PC-3 (cell line): Measurements from ENCODE around the gene ACTN4. TPM values are rescaled to one million over a fixed set of nuclear protein-coding genes. Genes with fewer than 3 reads are reported as not detected.

Experiments used
- ATAC-seq: fragments of 200-7000 bp; cut with Tn5 transposase; 2 replicates; pipeline ENCODE4 v1.9.1; 2020; ENCODE audit warnings: mild to moderate bottlenecking, moderate library complexity
- BruUV-seq: library from RNA; stranded (reverse); fragments of 400-500 nt; replicated peaks from 2 replicates; lab custom pipeline; 2021; lab: Mats Ljungman, UMichigan
- CTCF ChIA-PET: fragments of 300-600 bp; sonication (Branson Sonifier 250); formaldehyde crosslinking; loops from one replicate; lab custom pipeline; 2022; ENCODE audit warnings: antibody characterized with exemption; lab: Charles Lee
- POLR2A ChIA-PET: fragments of 300-600 bp; sonication (Branson Sonifier 250); formaldehyde crosslinking; loops from one replicate; lab custom pipeline; 2022; ENCODE audit warnings: antibody characterized with exemption; ENCODE audit not compliant: unreplicated experiment; lab: Charles Lee
- DNase-seq: peaks from one replicate; pipeline ENCODE4 v3.0.0-alpha.2; 2015
- H2AFZ ChIP-seq: fragments of 300-600 bp; sonication (generic); 2 replicates; pipeline ENCODE4 v1.6.0; 2016; ENCODE audit warnings: antibody characterized with exemption, low read length
- H3F3A ChIP-seq: fragments of 300-600 bp; sonication (generic); one replicate; pipeline ENCODE4 v1.6.0; 2017; ENCODE audit warnings: antibody characterized with exemption, low read length, control low read depth, mild to moderate bottlenecking; ENCODE audit not compliant: unreplicated experiment
- H3K27ac ChIP-seq: fragments of 300-600 bp; sonication (generic); 2 replicates; pipeline ENCODE4 v1.5.1; 2016; ENCODE audit warnings: mild to moderate bottlenecking, low read length
- H3K27me3 ChIP-seq: fragments of 300-600 bp; sonication (generic); 2 replicates; pipeline ENCODE4 v1.6.1; 2016; ENCODE audit warnings: low read length, mixed read lengths
- H3K36me3 ChIP-seq: fragments of 300-600 bp; sonication (generic); 2 replicates; pipeline ENCODE4 v1.6.1; 2016; ENCODE audit warnings: low read depth, mixed run types, low read length, mixed read lengths
- H3K4me1 ChIP-seq: fragments of 300-600 bp; sonication (generic); 2 replicates; pipeline ENCODE4 v1.5.1; 2016; ENCODE audit warnings: low read length; ENCODE audit not compliant: insufficient read depth
- H3K4me2 ChIP-seq: fragments of 300-600 bp; sonication (generic); 2 replicates; pipeline ENCODE4 v1.6.0; 2016; ENCODE audit warnings: low read length
- H3K4me3 ChIP-seq: fragments of 300-600 bp; sonication (generic); 2 replicates; pipeline ENCODE4 v1.5.1; 2016; ENCODE audit warnings: mild to moderate bottlenecking, low read length, mixed read lengths
- H3K79me2 ChIP-seq: fragments of 300-600 bp; sonication (generic); 2 replicates; pipeline ENCODE4 v1.6.1; 2017; ENCODE audit warnings: low read length, mixed read lengths
- H3K9ac ChIP-seq: fragments of 300-600 bp; sonication (generic); 2 replicates; pipeline ENCODE4 v1.6.0; 2016; ENCODE audit warnings: mild to moderate bottlenecking, low read length
- H3K9me2 ChIP-seq: fragments of 300-600 bp; sonication (generic); replicated peaks from 2 replicates; pipeline ENCODE4 v1.6.1; 2016; ENCODE audit warnings: mixed run types, low read length, mixed read lengths
- H3K9me3 ChIP-seq: fragments of 300-600 bp; sonication (generic); 2 replicates; pipeline ENCODE4 v1.6.1; 2016; ENCODE audit warnings: low read length, mixed read lengths
- H4K20me1 ChIP-seq: fragments of 300-600 bp; sonication (generic); 2 replicates; pipeline ENCODE4 v1.6.1; 2016; ENCODE audit warnings: low read length, mixed read lengths
- EZH2 ChIP-seq: fragments of 300-600 bp; sonication (generic); IDR thresholded peaks from one replicate; pipeline ENCODE4 v1.6.1; 2017; ENCODE audit warnings: antibody characterized with exemption, mild to moderate bottlenecking, low read length; ENCODE audit not compliant: unreplicated experiment
- EZH2phosphoT487 ChIP-seq: fragments of 300-600 bp; sonication (generic); IDR thresholded peaks from 2 replicates; pipeline ENCODE4 v1.6.1; 2018; ENCODE audit warnings: mild to moderate bottlenecking, antibody characterized with exemption, low read length, borderline replicate concordance
- intact Hi-C: fragments of 100-400 bp; cut with micrococcal nuclease; formaldehyde crosslinking; loops from 2 replicates; pipeline ENCODE4 v1.9.0; 2023
- total RNA-seq: library from RNA; depleted of rRNA; stranded (reverse); fragments of >200 nt; gene quantifications from 2 replicates; pipeline ENCODE4 v1.2.3, GENCODE V29; 2014
- TF ChIP-seq, protein P1 (sequence below): fragments of 300-600 bp; sonication (generic); conservative IDR thresholded peaks from 2 replicates; pipeline ENCODE4 v1.5.1; 2017; ENCODE audit warnings: antibody characterized with exemption, low read depth, mild to moderate bottlenecking, low read length

The ACTN4 gene
- total RNA-seq, 1 experiment from 2014 or later, result 397 TPM

DNA sequence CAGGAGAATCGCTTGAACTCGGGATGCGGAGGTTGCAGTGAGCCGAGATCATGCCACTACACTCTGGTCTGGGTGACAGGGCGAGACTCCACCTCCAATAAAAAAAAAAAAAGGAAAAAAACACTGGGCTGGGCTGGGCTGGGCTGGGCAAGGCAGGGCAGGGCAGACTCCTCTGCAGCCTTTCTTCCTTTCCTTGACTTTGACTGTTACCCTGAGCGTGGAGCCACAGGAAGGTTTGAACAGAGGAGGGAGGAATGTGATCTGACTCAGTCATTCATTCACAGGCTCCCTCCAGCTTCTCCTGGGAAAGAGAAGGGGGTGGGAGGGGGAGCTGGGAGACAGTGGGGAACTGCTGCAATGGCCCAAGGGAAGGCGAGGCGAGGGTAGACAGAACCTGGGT, 2.7 kb upstream of the ACTN4 start:
- intact Hi-C loops, result loop anchor here (5.0 kb wide), 1 partner anchor 38 kb away; no protein-coding TSS in a partner anchor
- Histone ChIP-seq H3K4me2 (no peak overlapping the region), H2AFZ (no peak overlapping the region), H3K9me3 (no peaks in the 10 kb centered on the region), H3K9ac (no peak overlapping the region), H3K9me2 (no peaks in the 10 kb centered on the region), H3K36me3 (peaks cover 10% of the 10 kb centered on the region; the same call in 1 of the 2 replicates), H3K4me1 (peaks cover 8% of the 10 kb centered on the region; the same call in 1 of the 2 replicates), H3K4me3 (no peak overlapping the region), H3F3A (no peaks in the 10 kb centered on the region), H3K27ac (no peak overlapping the region), H3K79me2 (peaks cover 23% of the 10 kb centered on the region), H4K20me1 (peaks cover 20% of the 10 kb centered on the region), H3K27me3 (no peaks in the 10 kb centered on the region)
- ChIA-PET POLR2A (no interaction called here), CTCF (interaction anchor here (0.6 kb wide), 1 partner anchor 89 kb away, joined by 3 read pairs; no protein-coding TSS in a partner anchor)
- DNase-seq (peak; percentile 52), ATAC-seq (peak; percentile 16)
- TF ChIP-seq EZH2 (no peak), EZH2phosphoT487 (no peak)
- TF ChIP-seq, protein P1, sequence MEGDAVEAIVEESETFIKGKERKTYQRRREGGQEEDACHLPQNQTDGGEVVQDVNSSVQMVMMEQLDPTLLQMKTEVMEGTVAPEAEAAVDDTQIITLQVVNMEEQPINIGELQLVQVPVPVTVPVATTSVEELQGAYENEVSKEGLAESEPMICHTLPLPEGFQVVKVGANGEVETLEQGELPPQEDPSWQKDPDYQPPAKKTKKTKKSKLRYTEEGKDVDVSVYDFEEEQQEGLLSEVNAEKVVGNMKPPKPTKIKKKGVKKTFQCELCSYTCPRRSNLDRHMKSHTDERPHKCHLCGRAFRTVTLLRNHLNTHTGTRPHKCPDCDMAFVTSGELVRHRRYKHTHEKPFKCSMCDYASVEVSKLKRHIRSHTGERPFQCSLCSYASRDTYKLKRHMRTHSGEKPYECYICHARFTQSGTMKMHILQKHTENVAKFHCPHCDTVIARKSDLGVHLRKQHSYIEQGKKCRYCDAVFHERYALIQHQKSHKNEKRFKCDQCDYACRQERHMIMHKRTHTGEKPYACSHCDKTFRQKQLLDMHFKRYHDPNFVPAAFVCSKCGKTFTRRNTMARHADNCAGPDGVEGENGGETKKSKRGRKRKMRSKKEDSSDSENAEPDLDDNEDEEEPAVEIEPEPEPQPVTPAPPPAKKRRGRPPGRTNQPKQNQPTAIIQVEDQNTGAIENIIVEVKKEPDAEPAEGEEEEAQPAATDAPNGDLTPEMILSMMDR, result no peak
- no TSS peak for BruUV-seq

DNA sequence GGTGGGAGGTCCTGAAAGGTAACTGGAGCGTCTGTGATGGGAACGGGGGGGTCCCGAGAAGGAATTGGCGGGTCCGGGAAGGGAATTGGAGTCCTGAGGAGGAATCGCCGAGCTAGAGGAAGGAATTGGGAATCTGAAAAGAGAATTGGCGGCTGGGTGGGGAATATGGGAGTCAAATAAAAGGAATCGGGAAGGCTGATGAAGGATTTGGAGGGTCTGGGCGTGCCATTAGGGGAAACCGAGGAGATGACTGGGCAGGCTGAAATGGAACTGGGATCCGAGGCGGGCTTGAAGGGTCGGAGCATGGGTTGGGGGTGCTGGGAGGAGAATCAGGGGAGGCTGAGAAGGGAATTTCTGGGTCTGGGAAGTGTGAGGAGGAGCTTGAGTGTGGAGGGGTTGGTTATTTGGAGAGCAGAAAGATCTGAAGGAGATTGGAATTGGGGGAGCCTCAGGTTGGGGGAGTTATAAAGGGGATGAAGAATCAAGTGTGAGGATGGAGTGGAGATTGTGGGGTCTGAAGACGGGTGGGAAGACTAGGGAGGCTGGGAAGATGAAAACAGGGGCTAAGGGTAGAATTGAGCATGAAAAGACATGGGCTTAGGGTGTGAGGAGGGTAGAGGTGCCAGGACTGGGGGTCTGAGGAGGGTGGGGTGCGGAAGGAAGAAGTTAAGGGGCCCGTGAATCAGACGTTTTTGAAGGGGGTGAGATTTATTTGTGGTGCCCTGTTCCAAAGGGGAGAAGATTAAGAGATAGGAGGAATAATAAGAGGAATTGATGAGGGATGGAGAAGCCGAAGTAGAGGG, 718 bp downstream of the ACTN4 start:
- no peaks in the 10 kb centered on the region for H3F3A ChIP-seq
- DNase-seq (no peak), ATAC-seq (no peak)
- peak overlapping the region; percentile 100 for H3K9ac ChIP-seq
- intact Hi-C loops, result loop anchor here (5.0 kb wide), 1 partner anchor 34 kb away; no protein-coding TSS in a partner anchor
- ChIA-PET CTCF (interaction anchor here (0.7 to 1.5 kb wide), 2 partner anchors 11 to 13 kb away, joined by 3 to 4 read pairs; no protein-coding TSS in a partner anchor), POLR2A (interaction anchor here (1.0 to 1.3 kb wide), 3 partner anchors 35 to 430 kb away, joined by 3 to 13 read pairs (median 3); no protein-coding TSS in a partner anchor)
- H3K27me3 ChIP-seq, result no peaks in the 10 kb centered on the region
- no peaks in the 10 kb centered on the region for H3K9me2 ChIP-seq
- TF ChIP-seq EZH2 (no peak), EZH2phosphoT487 (no peak)
- TF ChIP-seq, protein P1, result no peak
- peak overlapping the region; percentile 99 for H3K4me3 ChIP-seq
- H3K4me1 ChIP-seq, result peaks cover 27% of the 10 kb centered on the region
- H3K9me3 ChIP-seq, result no peaks in the 10 kb centered on the region
- peaks cover 45% of the 10 kb centered on the region for H4K20me1 ChIP-seq
- no TSS peak for BruUV-seq
- H3K36me3 ChIP-seq, result peaks cover 10% of the 10 kb centered on the region; the same call in 1 of the 2 replicates
- H3K4me2 ChIP-seq, result peak overlapping the region; percentile 94
- no peak overlapping the region for H2AFZ ChIP-seq
- peaks cover 57% of the 10 kb centered on the region for H3K79me2 ChIP-seq
- H3K27ac ChIP-seq, result peak overlapping the region; percentile 81
